GM12878 (cell line): ENCODE results near the gene CCSER2. TPM values are rescaled to one million over a fixed set of nuclear protein-coding genes. Genes with fewer than 3 reads are reported as not detected.

Source experiments
- ATAC-seq: fragments of 200-7000 bp; cut with Tn5 transposase; 3 replicates; pipeline ENCODE4 v1.9.1; 2020; ENCODE audit warnings: mild to moderate bottlenecking, moderate library complexity
- BruUV-seq: library from RNA; stranded (reverse); fragments of 400-500 nt; replicated peaks from 2 replicates; lab custom pipeline; 2021; lab: Mats Ljungman, UMichigan
- CTCF ChIA-PET: fragments of 300-600 bp; sonication (Branson Sonifier 250); formaldehyde crosslinking; extraction: SDS; loops from one replicate; lab custom pipeline; 2021; ENCODE audit warnings: inconsistent platforms; lab: Yijun Ruan, JAX
- POLR2A ChIA-PET: fragments of 350-600 bp; formaldehyde crosslinking; extraction: SDS; loops from one replicate; lab custom pipeline; 2021; ENCODE audit warnings: inconsistent platforms; lab: Charles Lee
- RAD21 ChIA-PET: fragments of 300-600 bp; sonication (Branson Sonifier 250); formaldehyde crosslinking; loops from one replicate; lab custom pipeline; 2023; ENCODE audit warnings: antibody characterized with exemption; ENCODE audit not compliant: unreplicated experiment; lab: Charles Lee
- SMC1A ChIA-PET: fragments of 300-600 bp; sonication (Branson Sonifier 250); formaldehyde crosslinking; loops from one replicate; lab custom pipeline; 2023; ENCODE audit not compliant: unreplicated experiment, uncharacterized antibody; lab: Charles Lee
- DNase-seq: peaks from one replicate; pipeline ENCODE4 v3.0.0-alpha.2; 2011; ENCODE audit warnings: low read depth, low spot score
- FAIRE-seq: peaks from 3 replicates; lab custom pipeline; 2011; peaks lifted over from hg19 to GRCh38; lab: Jason Lieb, UNC
- H2AFZ ChIP-seq: 2 replicates; pipeline ENCODE4 v1.6.0; 2011; ENCODE audit warnings: low read depth, low read length, control low read depth; ENCODE audit not compliant: control insufficient read depth
- H3K27ac ChIP-seq: 2 replicates; pipeline ENCODE4 v1.5.1; 2011; ENCODE audit warnings: control low read depth; ENCODE audit not compliant: control insufficient read depth, insufficient read depth
- H3K27me3 ChIP-seq, 2 experiments: replicated peaks in 1 of 2; 2 replicates each; pipeline versions ENCODE4 v1.6.0 to v1.6.1; 2011; ENCODE audit warnings: low read length in 1 of 2; ENCODE audit not compliant: control insufficient read depth in 2 of 2, insufficient read depth in 2 of 2
- H3K36me3 ChIP-seq, 2 experiments: 2 replicates each; pipeline ENCODE4 v1.5.1; 2011; ENCODE audit warnings: low read length in 1 of 2; ENCODE audit not compliant: control insufficient read depth in 2 of 2, insufficient read depth in 2 of 2
- H3K4me1 ChIP-seq: 2 replicates; pipeline ENCODE4 v1.6.1; 2011; ENCODE audit warnings: mild to moderate bottlenecking, low read length, moderate library complexity, mixed read lengths; ENCODE audit not compliant: control insufficient read depth, insufficient read depth
- H3K4me2 ChIP-seq: 2 replicates; pipeline ENCODE4 v1.6.0; 2011; ENCODE audit warnings: control low read depth; ENCODE audit not compliant: control insufficient read depth, insufficient read depth
- H3K4me3 ChIP-seq: fragments of 200-600 bp; sonication (generic); 2 replicates; pipeline ENCODE4 v1.5.1; 2016
- H3K79me2 ChIP-seq: 2 replicates; pipeline ENCODE4 v1.6.0; 2011; ENCODE audit warnings: low read length; ENCODE audit not compliant: control insufficient read depth, insufficient read depth
- H3K9ac ChIP-seq: 2 replicates; pipeline ENCODE4 v1.8.0; 2011; ENCODE audit warnings: low read length, control low read depth, mixed read lengths; ENCODE audit not compliant: control insufficient read depth, insufficient read depth
- H3K9me3 ChIP-seq: replicated peaks from 3 replicates; pipeline ENCODE4 v1.5.1; 2011; ENCODE audit warnings: mild to moderate bottlenecking, low read length; ENCODE audit not compliant: control insufficient read depth, insufficient read depth
- H4K20me1 ChIP-seq: 2 replicates; pipeline ENCODE4 v1.6.0; 2011; ENCODE audit not compliant: control insufficient read depth, insufficient read depth
- BMI1 ChIP-seq: fragments of 450-650 bp; IDR thresholded peaks from 2 replicates; pipeline ENCODE4 v1.6.1; 2016; ENCODE audit warnings: mild to moderate bottlenecking, moderate library complexity, borderline replicate concordance
- ESRRA ChIP-seq: IDR thresholded peaks from 2 replicates; pipeline ENCODE4 v1.6.1; 2012; ENCODE audit warnings: mild to moderate bottlenecking, low read length, improper control_type of control experiment
- TCF12 ChIP-seq: IDR thresholded peaks from 2 replicates; pipeline ENCODE4 v1.6.1; 2011; ENCODE audit warnings: low read depth, mild to moderate bottlenecking, low read length
- ZBED1 ChIP-seq: IDR thresholded peaks from 2 replicates; pipeline ENCODE4 v1.6.1; 2016; ENCODE audit warnings: borderline replicate concordance
- ZNF217 ChIP-seq: fragments of 450-650 bp; IDR thresholded peaks from 2 replicates; pipeline ENCODE4 v1.6.1; 2017; ENCODE audit warnings: antibody characterized with exemption, mild to moderate bottlenecking
- ZZZ3 ChIP-seq: IDR thresholded peaks from 2 replicates; pipeline ENCODE4 v1.6.1; 2011; ENCODE audit warnings: low read depth; ENCODE audit not compliant: control insufficient read depth, insufficient read length
- WGBS: methylation state at CpG from one replicate; pipeline ENCODE4 v1.1.6; 2016; ENCODE audit warnings: low lambda C conversion rate; ENCODE audit not compliant: insufficient replicate concordance, insufficient coverage; ENCODE audit errors: missing lambda C conversion rate; 5-methylcytosine and 5-hydroxymethylcytosine counted together
- in situ Hi-C: fragments of 300-500 bp; cut with MboI; formaldehyde crosslinking; loops from 9 replicates; pipeline ENCODE4 v1.14.3; 2018; ENCODE audit warnings: mixed read lengths
- intact Hi-C: fragments of 100-400 bp; cut with micrococcal nuclease; formaldehyde crosslinking; loops from one replicate; pipeline ENCODE4 v1.14.2; 2022; ENCODE audit not compliant: unreplicated experiment
- polyA plus RNA-seq, 11 experiments: library from polyadenylated mRNA; depleted of rRNA in 4 of 11; unstranded in 6 of 11; stranded (reverse) in 5 of 11; fragments of >200 nt; fragmentation: Nextera tagmentation in 4 of 11; fragmentation: Illumina TruSeq in 1 of 11; extraction: Ambion mirVana in 4 of 11; extraction: Trizol in 1 of 11; gene quantifications; 1 replicate in 1 of 11; 2 replicates in 10 of 11; pipeline versions ENCODE4 v1.2.1 to v1.2.3, GENCODE V29; 2011 to 2016; ENCODE audit warnings: inconsistent platforms in 2 of 11, missing spikeins in 2 of 11, low read depth in 1 of 11
- total RNA-seq, 4 experiments: library from RNA; depleted of rRNA in 3 of 4; stranded (reverse); fragments of >200 nt in 3 of 4; fragmentation: Illumina TruSeq in 1 of 4; extraction: Trizol in 1 of 4; gene quantifications; 2 replicates each; pipeline versions ENCODE4 v1.2.1 to v1.2.3, GENCODE V29; 2013 to 2021
- TF ChIP-seq, protein P1 (sequence below): IDR thresholded peaks from 2 replicates; pipeline ENCODE4 v1.6.1; 2011; ENCODE audit warnings: borderline replicate concordance, low read depth, mild to moderate bottlenecking, moderate library complexity, mixed read lengths, low read length; ENCODE audit not compliant: insufficient read depth; ENCODE audit errors: extremely low read length
- TF ChIP-seq, protein P2 (sequence below): IDR thresholded peaks from 2 replicates; pipeline ENCODE4 v1.6.1; 2011; ENCODE audit warnings: mild to moderate bottlenecking, low read depth, low read length, moderate library complexity; ENCODE audit not compliant: insufficient replicate concordance
- TF ChIP-seq, protein P3 (sequence below), 3 experiments: IDR thresholded peaks in 2 of 3; conservative IDR thresholded peaks in 1 of 3; 2 replicates each; pipeline ENCODE4 v1.5.1; 2011; ENCODE audit warnings: low read depth in 3 of 3, low read length in 3 of 3, mild to moderate bottlenecking in 3 of 3, control low read depth in 2 of 3, moderate library complexity in 2 of 3, inconsistent platforms in 1 of 3, mixed read lengths in 1 of 3; ENCODE audit not compliant: control insufficient read depth in 2 of 3, insufficient read depth in 1 of 3; ENCODE audit errors: extremely low read depth in 1 of 3

The CCSER2 gene
- total and polyA plus RNA-seq, 10 of the 15 experiments (the other 5 are each of a cell fraction or from before 2014, with no cell fraction given): 4.7 to 18.8 (median 13.2) TPM

DNA sequence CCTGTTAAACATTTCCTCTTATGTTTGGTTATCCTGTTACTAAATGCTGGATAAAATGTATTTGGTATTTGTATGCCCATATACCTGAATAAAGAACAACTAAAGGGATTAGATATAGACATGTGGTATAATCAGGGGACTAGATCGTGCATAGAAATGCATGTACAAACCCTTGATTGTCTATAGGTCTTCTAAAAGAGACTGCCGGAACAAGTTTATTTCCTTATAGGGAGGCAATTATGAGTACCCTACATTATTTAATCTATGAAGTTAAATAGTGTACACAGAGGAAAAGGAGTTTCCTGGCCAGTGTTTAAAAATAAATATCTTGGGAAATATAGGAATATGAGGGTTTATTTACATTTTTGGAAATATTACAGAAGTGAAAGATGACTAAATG is 44.6 kb downstream of the CCSER2 start:
- BruUV-seq: no TSS peak
- no peak overlapping the region for H2AFZ ChIP-seq
- RAD21 ChIA-PET: interaction anchor here (0.7 to 3.0 kb wide), 4 partner anchors 99 to 165 kb away, joined by 3 to 13 read pairs (median 6); no protein-coding TSS in a partner anchor
- no peaks in the 10 kb centered on the region for H3K36me3 ChIP-seq
- no peaks in the 10 kb centered on the region for H3K4me1 ChIP-seq
- 98% methylated on average over 2 of the region's 2 CpGs for WGBS
- no peaks in the 10 kb centered on the region for H4K20me1 ChIP-seq
- no peak overlapping the region for H3K4me3 ChIP-seq
- CTCF ChIA-PET: interaction anchor here (0.7 to 8.8 kb wide), 14 partner anchors 9 to 177 kb away, joined by 3 to 129 read pairs (median 4); no protein-coding TSS in a partner anchor
- H3K27me3 ChIP-seq: no peaks in the 10 kb centered on the region
- H3K79me2 ChIP-seq: no peaks in the 10 kb centered on the region
- intact Hi-C loops: no loop called here
- SMC1A ChIA-PET: interaction anchor here (0.8 to 5.4 kb wide), 6 partner anchors 8 to 164 kb away, joined by 3 to 28 read pairs (median 6); no protein-coding TSS in a partner anchor
- H3K4me2 ChIP-seq: no peak overlapping the region
- POLR2A ChIA-PET: no interaction called here
- TF ChIP-seq ZBED1 (no peak), TCF12 (no peak), ZNF217 (no peak), BMI1 (no peak)
- TF ChIP-seq, protein P1, sequence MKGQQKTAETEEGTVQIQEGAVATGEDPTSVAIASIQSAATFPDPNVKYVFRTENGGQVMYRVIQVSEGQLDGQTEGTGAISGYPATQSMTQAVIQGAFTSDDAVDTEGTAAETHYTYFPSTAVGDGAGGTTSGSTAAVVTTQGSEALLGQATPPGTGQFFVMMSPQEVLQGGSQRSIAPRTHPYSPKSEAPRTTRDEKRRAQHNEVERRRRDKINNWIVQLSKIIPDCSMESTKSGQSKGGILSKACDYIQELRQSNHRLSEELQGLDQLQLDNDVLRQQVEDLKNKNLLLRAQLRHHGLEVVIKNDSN: no peak
- TF ChIP-seq, all 136 proteins: peak for 0
- in situ Hi-C loops: loop anchor here (5.0 kb wide), 1 partner anchor 169 kb away; no protein-coding TSS in a partner anchor
- Histone ChIP-seq H3K9ac (no peak overlapping the region), H3K27ac (no peak overlapping the region), H3K9me3 (no peaks in the 10 kb centered on the region)
- DNase-seq (no peak), FAIRE-seq (no peak), ATAC-seq (no peak)

DNA sequence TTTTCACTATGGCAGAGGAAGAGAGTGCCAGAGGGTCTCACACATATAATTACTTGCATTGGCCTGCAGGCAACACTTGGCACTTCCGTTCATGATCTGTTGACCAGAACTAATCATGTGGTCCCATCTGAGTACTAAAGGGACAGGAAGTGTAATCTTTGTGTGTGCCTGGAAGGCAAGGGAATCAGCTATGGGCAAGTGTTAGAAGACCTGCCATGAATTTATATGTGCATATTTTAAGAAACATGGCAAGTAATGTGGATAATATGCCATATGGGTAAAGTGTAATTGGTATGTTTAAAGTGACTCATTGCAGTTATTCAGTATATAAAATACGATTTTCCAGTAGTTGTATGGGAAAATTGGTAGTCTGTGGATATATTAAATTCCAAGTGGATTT is 46.1 kb downstream of the CCSER2 start:
- ChIA-PET CTCF (interaction anchor here (0.9 to 8.8 kb wide), 13 partner anchors 9 to 176 kb away, joined by 3 to 129 read pairs (median 4); no protein-coding TSS in a partner anchor), RAD21 (interaction anchor here (1.1 to 2.7 kb wide), 2 partner anchors 110 to 163 kb away, joined by 8 to 9 read pairs; no protein-coding TSS in a partner anchor), POLR2A (no interaction called here), SMC1A (interaction anchor here (0.7 to 5.4 kb wide), 7 partner anchors 10 to 165 kb away, joined by 4 to 28 read pairs (median 6); no protein-coding TSS in a partner anchor)
- Histone ChIP-seq H3K27ac (no peak overlapping the region), H3K36me3 (no peaks in the 10 kb centered on the region), H2AFZ (no peak overlapping the region), H3K4me3 (no peak overlapping the region), H3K79me2 (no peaks in the 10 kb centered on the region), H3K4me2 (no peak overlapping the region), H3K9ac (no peak overlapping the region), H3K4me1 (no peaks in the 10 kb centered on the region), H3K9me3 (no peaks in the 10 kb centered on the region), H4K20me1 (no peaks in the 10 kb centered on the region), H3K27me3 (no peaks in the 10 kb centered on the region)
- FAIRE-seq (no peak), DNase-seq (no peak), ATAC-seq (no peak)
- in situ Hi-C loops (loop anchor here (5.0 kb wide), 1 partner anchor 168 kb away; no protein-coding TSS in a partner anchor), intact Hi-C loops (no loop called here)
- WGBS: 47% methylated on average over 2 of the region's 2 CpGs
- BruUV-seq: no TSS peak
- TF ChIP-seq ESRRA (no peak), ZNF217 (no peak), ZZZ3 (no peak)
- TF ChIP-seq, protein P2, sequence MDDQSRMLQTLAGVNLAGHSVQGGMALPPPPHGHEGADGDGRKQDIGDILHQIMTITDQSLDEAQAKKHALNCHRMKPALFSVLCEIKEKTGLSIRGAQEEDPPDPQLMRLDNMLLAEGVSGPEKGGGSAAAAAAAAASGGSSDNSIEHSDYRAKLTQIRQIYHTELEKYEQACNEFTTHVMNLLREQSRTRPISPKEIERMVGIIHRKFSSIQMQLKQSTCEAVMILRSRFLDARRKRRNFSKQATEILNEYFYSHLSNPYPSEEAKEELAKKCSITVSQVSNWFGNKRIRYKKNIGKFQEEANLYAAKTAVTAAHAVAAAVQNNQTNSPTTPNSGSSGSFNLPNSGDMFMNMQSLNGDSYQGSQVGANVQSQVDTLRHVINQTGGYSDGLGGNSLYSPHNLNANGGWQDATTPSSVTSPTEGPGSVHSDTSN: no peak
- TF ChIP-seq, protein P3, sequence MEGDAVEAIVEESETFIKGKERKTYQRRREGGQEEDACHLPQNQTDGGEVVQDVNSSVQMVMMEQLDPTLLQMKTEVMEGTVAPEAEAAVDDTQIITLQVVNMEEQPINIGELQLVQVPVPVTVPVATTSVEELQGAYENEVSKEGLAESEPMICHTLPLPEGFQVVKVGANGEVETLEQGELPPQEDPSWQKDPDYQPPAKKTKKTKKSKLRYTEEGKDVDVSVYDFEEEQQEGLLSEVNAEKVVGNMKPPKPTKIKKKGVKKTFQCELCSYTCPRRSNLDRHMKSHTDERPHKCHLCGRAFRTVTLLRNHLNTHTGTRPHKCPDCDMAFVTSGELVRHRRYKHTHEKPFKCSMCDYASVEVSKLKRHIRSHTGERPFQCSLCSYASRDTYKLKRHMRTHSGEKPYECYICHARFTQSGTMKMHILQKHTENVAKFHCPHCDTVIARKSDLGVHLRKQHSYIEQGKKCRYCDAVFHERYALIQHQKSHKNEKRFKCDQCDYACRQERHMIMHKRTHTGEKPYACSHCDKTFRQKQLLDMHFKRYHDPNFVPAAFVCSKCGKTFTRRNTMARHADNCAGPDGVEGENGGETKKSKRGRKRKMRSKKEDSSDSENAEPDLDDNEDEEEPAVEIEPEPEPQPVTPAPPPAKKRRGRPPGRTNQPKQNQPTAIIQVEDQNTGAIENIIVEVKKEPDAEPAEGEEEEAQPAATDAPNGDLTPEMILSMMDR (IDR thresholded peaks at IDR 0.05 in 2 of 3, conservative IDR thresholded peaks at IDR 0.05 in 1 of 3; ENCODE audit: control insufficient read depth in 2 of 3, extremely low read depth in 1 of 3, insufficient read depth in 1 of 3, low read depth in 3 of 3, low read length in 3 of 3): no peak
